Natural killer cell treated with Interleukin-12 subunit alpha and Interleukin-12 subunit beta and Interleukin-15 and Interleukin-18, amount 100 ng/mL, for 72 hours (primary cell): ENCODE results near the gene HEATR1. TPM values are rescaled to one million over a fixed set of nuclear protein-coding genes. Genes with fewer than 3 reads are reported as not detected.

Experiments used
- ATAC-seq, 2 donors: fragments of 150-1000 bp; cut with Tn5 transposase in 1 of 2; sonication (Bioruptor Pico), chemical (Tn5 transposase) in 1 of 2; 2 replicates each; pipeline ENCODE4 v1.10.0; 2021
- DNase-seq: peaks from one replicate; pipeline ENCODE4 v3.0.0; 2022; ENCODE audit warnings: low spot score
- H3K27ac Mint-ChIP-seq, 2 donors: 1 replicate in 1 of 2; 2 replicates in 1 of 2; pipeline ENCODE4 v1.8.0; 2022; ENCODE audit warnings: mixed read lengths in 2 of 2, mild to moderate bottlenecking in 1 of 2, moderate library complexity in 1 of 2
- H3K27me3 Mint-ChIP-seq, 2 donors: 1 replicate in 1 of 2; 2 replicates in 1 of 2; pipeline ENCODE4 v1.8.0; 2022; ENCODE audit warnings: mixed read lengths in 2 of 2
- H3K36me3 Mint-ChIP-seq: one replicate; pipeline ENCODE4 v1.8.0; 2022; ENCODE audit warnings: mixed read lengths
- H3K4me1 Mint-ChIP-seq, 2 donors: 1 replicate in 1 of 2; 2 replicates in 1 of 2; pipeline ENCODE4 v1.8.0; 2022; ENCODE audit warnings: low read depth in 2 of 2, mixed read lengths in 2 of 2, mild to moderate bottlenecking in 1 of 2
- H3K4me3 Mint-ChIP-seq: one replicate; pipeline ENCODE4 v1.8.0; 2022; ENCODE audit warnings: mixed read lengths
- H3K9me3 Mint-ChIP-seq: 2 replicates; pipeline ENCODE4 v1.8.0; 2022; ENCODE audit warnings: mixed read lengths
- total RNA-seq, 2 donors: library from RNA; stranded (reverse); gene quantifications; one replicate each; pipeline ENCODE4 v1.2.3, GENCODE V29; 2022

HEATR1 gene
- total RNA-seq, 2 donors from 2014 or later = 50.8 to 107 TPM

DNA sequence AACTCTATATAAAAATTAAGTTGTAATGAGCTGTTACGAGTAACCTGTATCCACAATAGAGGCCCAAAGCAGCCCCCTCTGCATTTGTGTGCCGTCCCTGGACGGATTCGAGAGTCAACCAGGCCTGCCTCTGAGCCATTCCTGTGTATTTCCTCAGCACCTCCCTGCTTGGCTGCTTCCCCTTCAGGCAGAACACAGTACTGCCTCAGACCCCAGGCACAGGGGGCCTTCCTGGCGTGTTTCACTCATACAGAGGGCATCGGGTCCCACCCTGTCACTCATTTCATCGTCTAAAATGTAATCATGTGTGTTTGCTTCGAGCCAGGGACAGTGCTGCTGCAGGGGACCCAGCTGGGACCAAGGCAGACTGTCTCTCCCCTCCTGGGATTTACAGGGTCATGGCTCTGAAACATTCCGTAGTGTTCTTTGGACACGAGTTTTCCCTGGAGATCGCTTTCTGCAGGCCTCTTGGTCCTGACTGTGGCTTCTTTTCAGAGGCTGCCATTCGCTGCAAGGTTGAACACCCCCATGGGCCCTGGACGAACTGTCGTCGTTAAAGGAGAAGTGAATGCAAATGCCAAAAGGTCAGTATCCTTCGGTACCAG, 61.1 kb downstream of the HEATR1 start:
- H3K27ac Mint-ChIP-seq = no peak overlapping the region
- no peaks in the 10 kb centered on the region for H3K27me3 Mint-ChIP-seq

GRCh38 chr1:236541710-236542109, 62.6 kb downstream of the HEATR1 start:
- ATAC-seq (no peak), DNase-seq (no peak)
- Mint-ChIP-seq H3K36me3 (peaks cover 40% of the 10 kb centered on the region), H3K27ac (no peak overlapping the region), H3K9me3 (no peaks in the 10 kb centered on the region), H3K4me1 (peaks cover 12 to 13% of the 10 kb centered on the region in 2 donors), H3K27me3 (no peaks in the 10 kb centered on the region), H3K4me3 (no peak overlapping the region)

More for the DNA sequence above, 61.1 kb downstream of the HEATR1 start:
- H3K4me3 Mint-ChIP-seq = no peak overlapping the region
- peaks cover 12 to 13% of the 10 kb centered on the region in 2 donors for H3K4me1 Mint-ChIP-seq
- DNase-seq (no peak), ATAC-seq (peak in 1 of 2 donors; percentile 19)
- H3K9me3 Mint-ChIP-seq = no peaks in the 10 kb centered on the region
- peaks cover 50% of the 10 kb centered on the region for H3K36me3 Mint-ChIP-seq

GRCh38 chr1:236540813-236541465, 63.4 kb downstream of the HEATR1 start:
- Mint-ChIP-seq H3K27ac (no peak overlapping the region), H3K4me3 (no peak overlapping the region), H3K36me3 (peaks cover 36% of the 10 kb centered on the region), H3K9me3 (no peaks in the 10 kb centered on the region), H3K27me3 (no peaks in the 10 kb centered on the region), H3K4me1 (peaks cover 8 to 10% of the 10 kb centered on the region in 2 donors)
- no peak for DNase-seq
- no peak for ATAC-seq

DNA sequence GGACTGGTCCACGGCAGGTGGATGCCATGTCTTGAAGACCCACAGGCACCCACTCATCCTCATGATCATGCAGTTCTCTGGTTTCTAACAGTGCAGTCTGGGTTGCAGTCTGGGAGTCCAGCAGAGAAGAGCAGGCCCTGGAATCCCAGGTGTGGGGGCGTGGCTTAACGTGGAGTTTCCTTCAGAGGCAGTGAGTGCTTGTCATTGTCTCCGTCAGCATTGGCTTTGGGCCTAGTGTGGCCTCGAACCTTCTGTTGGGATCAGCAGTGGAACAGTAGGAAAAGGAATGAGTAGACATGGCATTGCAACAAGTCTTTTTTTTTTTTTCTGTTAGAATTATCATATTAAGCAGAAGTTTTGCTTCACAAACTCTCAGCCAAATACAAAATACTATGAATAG, 67.8 kb downstream of the HEATR1 start:
- Mint-ChIP-seq H3K9me3 (no peaks in the 10 kb centered on the region), H3K4me3 (no peak overlapping the region), H3K27me3 (no peaks in the 10 kb centered on the region), H3K4me1 (peaks cover 19 to 35% of the 10 kb centered on the region in 2 donors), H3K27ac (peak overlapping the region in 1 of 2 donors; percentile 47), H3K36me3 (peaks cover 24% of the 10 kb centered on the region)
- DNase-seq (no peak), ATAC-seq (no peak)

DNA sequence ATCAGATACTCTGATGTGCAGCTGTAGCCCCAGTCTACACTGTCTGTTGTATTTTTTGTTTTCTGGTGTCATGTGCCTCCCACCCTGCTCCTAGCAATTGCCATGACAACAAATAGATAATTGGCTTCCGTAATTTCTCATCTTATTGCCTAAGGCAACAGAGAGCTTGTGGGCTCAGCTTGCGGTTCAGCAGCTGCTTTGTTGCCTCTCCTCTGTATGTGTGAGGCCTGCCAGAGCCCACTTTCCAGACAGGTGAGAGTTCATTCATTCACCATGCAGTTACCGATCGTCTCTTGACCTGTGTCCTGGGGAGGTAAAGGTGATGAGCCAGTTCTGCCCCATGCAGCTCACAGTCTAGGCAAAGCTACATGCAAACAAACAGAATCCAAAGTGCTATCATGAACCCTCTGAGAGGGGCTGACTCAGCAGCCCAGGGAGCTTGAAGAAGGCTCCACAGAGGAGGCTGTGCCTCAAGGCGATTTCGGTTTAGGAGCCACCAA, 68.6 kb downstream of the HEATR1 start:
- ATAC-seq (peak in 1 of 2 donors; percentile 2), DNase-seq (no peak)
- H3K4me1 Mint-ChIP-seq = peaks cover 23 to 41% of the 10 kb centered on the region in 2 donors
- peak overlapping the region; percentile 45 for H3K4me3 Mint-ChIP-seq
- H3K27ac Mint-ChIP-seq = peak overlapping the region in 1 of 2 donors; percentile 47
- no peaks in the 10 kb centered on the region for H3K9me3 Mint-ChIP-seq
- peaks cover 27% of the 10 kb centered on the region for H3K36me3 Mint-ChIP-seq
- H3K27me3 Mint-ChIP-seq = no peaks in the 10 kb centered on the region

DNA sequence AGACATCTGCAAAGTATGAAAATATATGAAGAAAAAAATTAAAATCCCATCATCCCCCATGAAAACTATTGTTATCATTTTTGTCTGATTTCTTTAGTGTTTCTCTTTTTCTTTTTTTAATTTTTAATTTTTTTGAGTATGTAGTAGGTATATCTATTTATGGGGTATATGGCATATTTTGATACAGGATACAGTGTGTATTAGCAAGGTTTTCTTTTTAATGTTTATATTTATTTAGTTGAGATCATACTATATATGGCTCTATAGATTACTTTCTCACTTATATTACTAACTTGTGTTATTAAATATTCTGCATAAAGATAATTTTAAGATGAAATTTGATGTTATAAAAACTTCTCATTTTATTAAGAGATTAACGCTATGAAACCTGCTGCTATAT, 69.1 kb downstream of the HEATR1 start:
- Mint-ChIP-seq H3K36me3 (peaks cover 28% of the 10 kb centered on the region), H3K27me3 (no peaks in the 10 kb centered on the region), H3K4me3 (no peak overlapping the region), H3K4me1 (peaks cover 22 to 47% of the 10 kb centered on the region in 2 donors), H3K9me3 (no peaks in the 10 kb centered on the region), H3K27ac (no peak overlapping the region)
- DNase-seq (no peak), ATAC-seq (no peak)

GRCh38 chr1:236534151-236534651, 70.1 kb downstream of the HEATR1 start:
- no peaks in the 10 kb centered on the region for H3K9me3 Mint-ChIP-seq
- peak overlapping the region; percentile 59 for H3K4me3 Mint-ChIP-seq
- peaks cover 31% of the 10 kb centered on the region for H3K36me3 Mint-ChIP-seq
- H3K4me1 Mint-ChIP-seq = peaks cover 22 to 49% of the 10 kb centered on the region in 2 donors
- H3K27ac Mint-ChIP-seq = peak overlapping the region; percentile 58 to 74
- ATAC-seq (peak; percentile 55 to 85), DNase-seq (no peak)
- no peaks in the 10 kb centered on the region for H3K27me3 Mint-ChIP-seq

GRCh38 chr1:236532850-236533249, 71.5 kb downstream of the HEATR1 start:
- Mint-ChIP-seq H3K9me3 (no peaks in the 10 kb centered on the region), H3K36me3 (peaks cover 31% of the 10 kb centered on the region), H3K4me3 (peak overlapping the region; percentile 12), H3K27me3 (no peaks in the 10 kb centered on the region), H3K27ac (peak overlapping the region in 1 of 2 donors; percentile 74), H3K4me1 (peaks cover 22 to 49% of the 10 kb centered on the region in 2 donors)
- no peak for DNase-seq
- ATAC-seq = no peak

DNA sequence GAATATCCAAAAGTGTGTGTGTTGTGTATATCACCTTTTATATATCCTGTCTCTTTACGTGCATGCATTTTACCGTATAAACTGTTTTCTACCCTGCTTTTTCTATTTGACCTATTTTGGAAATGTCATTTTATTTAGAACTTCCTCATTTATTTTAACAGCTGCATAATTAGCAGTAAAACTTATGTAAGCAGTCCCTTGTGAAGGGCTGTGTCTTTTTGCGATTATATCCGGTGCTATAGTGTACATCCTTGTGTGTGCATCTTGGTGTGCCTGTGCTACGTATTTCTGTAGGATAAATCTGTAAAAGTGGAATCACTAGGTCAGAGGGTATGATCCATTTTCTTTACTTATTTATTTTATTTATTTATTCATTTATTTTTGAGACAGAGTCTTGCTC, 73.4 kb downstream of the HEATR1 start:
- H3K4me1 Mint-ChIP-seq = peaks cover 22 to 51% of the 10 kb centered on the region in 2 donors
- DNase-seq = no peak

GRCh38 chr1:236530286-236530685, 74.0 kb downstream of the HEATR1 start:
- DNase-seq (no peak), ATAC-seq (no peak)
- Mint-ChIP-seq H3K27me3 (no peaks in the 10 kb centered on the region), H3K27ac (peak overlapping the region; percentile 13 to 40), H3K9me3 (no peaks in the 10 kb centered on the region), H3K36me3 (peaks cover 36% of the 10 kb centered on the region), H3K4me1 (peaks cover 19 to 46% of the 10 kb centered on the region in 2 donors), H3K4me3 (peak overlapping the region; percentile 5)

More for the DNA sequence above, 73.4 kb downstream of the HEATR1 start:
- Mint-ChIP-seq H3K36me3 (peaks cover 39% of the 10 kb centered on the region), H3K27ac (peak overlapping the region in 1 of 2 donors; percentile 40), H3K27me3 (no peaks in the 10 kb centered on the region), H3K9me3 (no peaks in the 10 kb centered on the region), H3K4me3 (peak overlapping the region; percentile 26)
- ATAC-seq = no peak

DNA sequence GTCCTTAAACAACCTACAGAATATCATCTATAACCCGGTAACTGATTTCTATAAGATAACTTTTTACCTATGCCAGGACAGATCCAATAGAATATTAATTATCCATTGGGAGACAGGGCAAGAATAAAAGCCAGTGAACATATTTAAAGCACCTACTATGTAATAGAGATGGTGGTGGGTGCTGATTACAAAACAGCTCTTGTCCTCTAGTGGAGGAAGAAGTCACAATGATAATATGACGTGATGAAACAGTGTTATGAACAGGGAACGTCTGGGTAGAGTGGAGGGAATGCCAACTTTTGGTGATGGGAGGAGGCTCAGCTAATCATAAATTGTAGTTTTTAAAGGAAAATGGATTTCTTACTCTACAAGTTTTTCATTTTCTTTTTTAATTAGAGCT, 78.2 kb downstream of the HEATR1 start:
- H3K4me3 Mint-ChIP-seq = peak overlapping the region; percentile 32
- peaks cover 24% of the 10 kb centered on the region for H3K36me3 Mint-ChIP-seq
- H3K4me1 Mint-ChIP-seq = peaks cover 15 to 33% of the 10 kb centered on the region in 2 donors
- ATAC-seq = no peak
- H3K27me3 Mint-ChIP-seq = no peaks in the 10 kb centered on the region
- peak overlapping the region; percentile 33 to 73 for H3K27ac Mint-ChIP-seq
- H3K9me3 Mint-ChIP-seq = no peaks in the 10 kb centered on the region
- DNase-seq = no peak

DNA sequence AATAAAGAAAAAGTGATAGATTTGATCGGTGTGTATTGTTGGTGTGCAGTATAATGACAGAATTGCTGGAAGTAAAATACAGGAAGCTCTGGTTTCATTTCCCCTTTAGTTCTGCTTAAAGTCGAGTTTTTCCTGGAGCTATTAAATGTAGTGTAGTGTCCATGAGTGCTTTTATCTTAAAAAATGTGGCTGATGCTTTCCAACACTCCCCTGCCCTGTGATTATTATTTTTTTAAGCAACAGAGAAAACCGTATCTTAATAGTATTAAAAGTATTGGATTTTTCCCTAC, 79.5 kb downstream of the HEATR1 start:
- peaks cover 10 to 22% of the 10 kb centered on the region in 2 donors for H3K4me1 Mint-ChIP-seq
- H3K27me3 Mint-ChIP-seq = peaks cover 5 to 6% of the 10 kb centered on the region in 2 donors
- peak overlapping the region; percentile 93 to 98 for H3K27ac Mint-ChIP-seq
- peak overlapping the region; percentile 98 for H3K4me3 Mint-ChIP-seq
- H3K9me3 Mint-ChIP-seq = no peaks in the 10 kb centered on the region
- no peak for DNase-seq
- no peak for ATAC-seq
- peaks cover 17% of the 10 kb centered on the region for H3K36me3 Mint-ChIP-seq

DNA sequence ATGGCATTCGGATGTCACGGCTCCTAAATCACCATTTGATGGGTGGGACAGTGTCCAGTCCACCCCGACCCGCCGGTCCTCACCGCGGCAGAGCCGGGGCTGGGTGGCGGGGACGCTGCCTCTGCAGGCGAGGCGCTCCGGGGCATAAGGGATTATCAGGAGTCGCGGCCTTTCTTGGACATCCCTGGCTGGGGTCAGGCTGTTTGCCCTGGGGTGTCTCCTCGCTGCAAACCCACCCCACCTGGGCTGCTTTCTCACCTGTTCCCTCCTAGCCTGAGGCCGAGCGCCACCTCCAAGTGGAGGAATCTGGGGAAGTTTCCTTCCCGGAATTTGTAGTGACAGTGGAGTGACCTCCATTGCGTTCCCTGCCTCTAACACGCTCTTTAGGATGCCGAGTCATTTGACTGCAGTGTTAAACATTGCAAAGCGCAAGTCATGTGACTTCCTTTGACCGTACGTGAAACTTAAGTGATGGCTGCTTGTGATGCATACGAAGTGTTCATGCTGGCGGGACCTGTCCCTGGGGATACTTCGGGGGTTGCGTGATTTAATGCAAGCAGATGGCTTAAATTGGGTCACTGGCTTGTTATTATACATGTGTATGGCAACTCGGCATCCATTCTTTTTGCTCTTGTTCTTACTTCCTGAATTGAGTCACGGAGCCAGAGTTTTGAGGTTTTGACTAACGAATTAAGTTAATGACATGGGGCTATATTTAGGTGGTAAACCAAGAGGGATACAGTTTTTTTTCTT, 80.0 kb downstream of the HEATR1 start:
- DNase-seq = peak; percentile 80
- Mint-ChIP-seq H3K4me3 (peak overlapping the region; percentile 98), H3K36me3 (peaks cover 17% of the 10 kb centered on the region), H3K27ac (peak overlapping the region; percentile 93 to 98), H3K4me1 (peaks cover 10 to 22% of the 10 kb centered on the region in 2 donors), H3K9me3 (no peaks in the 10 kb centered on the region), H3K27me3 (peaks cover 6 to 8% of the 10 kb centered on the region in 2 donors)
- ATAC-seq = peak; percentile 92 to 93
